ENCODE data around the gene FARP1. TPM values are rescaled to one million over a fixed set of nuclear protein-coding genes. Genes with fewer than 3 reads are reported as not detected.

The FARP1 gene
- total RNA-seq, 1 experiment from 2014 or later: 2.6 TPM

DNA sequence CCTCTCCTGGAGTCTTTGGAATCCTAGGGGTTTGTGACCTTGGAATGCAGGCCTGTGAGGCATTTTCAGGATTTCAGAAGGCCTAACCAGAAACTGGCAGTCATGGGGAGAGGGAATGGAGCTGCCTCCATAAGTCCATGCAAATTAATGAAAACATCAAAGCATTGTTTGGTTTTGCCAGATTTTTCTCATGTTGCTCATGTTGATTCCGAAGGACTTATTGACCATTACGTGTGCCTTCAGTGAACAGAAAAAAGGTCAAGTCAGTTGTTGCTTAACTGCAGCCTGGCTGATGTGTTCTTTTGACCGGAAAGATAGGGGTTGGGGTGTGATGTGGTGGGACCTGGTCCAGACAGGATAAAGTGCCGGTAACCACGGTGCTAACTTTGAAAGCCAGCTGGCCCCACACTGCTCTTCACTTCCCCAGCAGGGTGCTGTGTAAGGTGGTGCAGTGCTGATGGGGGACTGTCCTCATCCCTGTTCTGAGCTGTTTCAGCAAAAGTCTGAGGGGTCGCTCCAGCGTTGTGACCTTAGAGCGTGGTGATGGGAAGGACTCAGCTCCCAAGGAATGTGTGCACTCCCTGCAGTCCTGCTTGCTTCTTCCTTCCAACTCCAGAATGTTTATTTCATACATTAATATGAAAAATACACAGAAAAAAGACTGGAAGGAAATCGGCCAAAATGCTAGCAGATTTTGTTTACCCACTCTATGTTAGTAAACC, 30.7 kb downstream of the FARP1 start:
- no peak for DNase-seq (ENCODE audit: extremely low read depth, low read depth)

DNA sequence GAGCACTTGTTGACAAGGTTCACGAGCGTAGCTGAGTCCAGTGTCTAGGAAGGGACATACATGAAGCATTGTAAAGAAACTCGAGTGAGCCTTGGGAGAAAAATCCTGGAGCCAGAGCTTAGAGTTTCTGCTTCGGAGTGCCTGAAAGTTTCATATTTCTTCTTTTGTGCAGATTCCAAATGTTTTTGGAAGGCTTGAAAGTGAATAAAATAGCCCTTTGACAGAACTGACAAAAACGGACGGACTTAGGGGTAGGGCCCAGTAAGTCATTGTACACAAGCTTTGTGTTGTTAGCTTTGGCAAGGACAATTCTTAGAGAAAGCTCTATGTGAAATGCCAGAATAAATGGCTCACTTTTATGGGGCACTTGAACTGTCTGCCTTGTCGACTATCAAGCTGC, 31.4 kb downstream of the FARP1 start:
- DNase-seq (ENCODE audit: extremely low read depth, low read depth): no peak

DNA sequence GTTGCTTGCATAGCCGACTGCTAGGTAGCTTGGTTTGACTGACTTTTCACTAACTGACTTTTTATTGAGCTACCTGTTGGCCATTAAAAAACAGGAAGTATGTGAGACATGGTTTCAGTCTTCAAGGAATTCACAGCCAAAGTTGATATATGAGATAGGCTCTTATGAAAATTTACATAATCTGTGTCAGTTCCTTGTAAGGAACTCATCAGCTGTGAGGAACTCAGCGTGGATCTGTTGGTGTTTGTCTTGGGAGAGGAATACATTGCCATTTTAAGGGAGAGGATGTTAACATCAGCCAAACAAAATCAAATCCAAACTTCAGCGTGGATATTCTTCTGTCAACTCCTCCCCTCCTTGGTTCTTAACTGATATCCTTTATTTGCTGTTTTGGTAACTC, 32.1 kb downstream of the FARP1 start:
- DNase-seq (ENCODE audit: extremely low read depth, low read depth): no peak

DNA sequence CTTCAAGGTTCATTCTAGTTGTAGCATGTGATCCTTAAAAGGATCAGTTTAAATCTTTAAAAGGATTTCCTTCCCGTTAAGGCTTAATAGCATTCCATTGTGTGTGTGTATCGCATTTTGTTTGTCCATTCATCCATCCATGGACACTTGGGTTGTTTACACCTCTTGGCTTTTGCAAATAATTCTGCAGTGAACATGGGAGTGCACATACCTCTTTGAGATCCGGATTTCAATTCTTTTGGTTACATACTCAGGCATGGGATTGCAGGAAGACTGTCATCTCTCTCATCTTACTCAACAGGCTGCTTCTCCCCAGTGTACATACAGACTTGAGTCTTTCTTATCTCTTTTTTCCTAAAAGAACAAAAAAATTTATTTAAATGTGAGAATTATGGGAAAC, 32.9 kb downstream of the FARP1 start:
- DNase-seq (ENCODE audit: extremely low read depth, low read depth): no peak

DNA sequence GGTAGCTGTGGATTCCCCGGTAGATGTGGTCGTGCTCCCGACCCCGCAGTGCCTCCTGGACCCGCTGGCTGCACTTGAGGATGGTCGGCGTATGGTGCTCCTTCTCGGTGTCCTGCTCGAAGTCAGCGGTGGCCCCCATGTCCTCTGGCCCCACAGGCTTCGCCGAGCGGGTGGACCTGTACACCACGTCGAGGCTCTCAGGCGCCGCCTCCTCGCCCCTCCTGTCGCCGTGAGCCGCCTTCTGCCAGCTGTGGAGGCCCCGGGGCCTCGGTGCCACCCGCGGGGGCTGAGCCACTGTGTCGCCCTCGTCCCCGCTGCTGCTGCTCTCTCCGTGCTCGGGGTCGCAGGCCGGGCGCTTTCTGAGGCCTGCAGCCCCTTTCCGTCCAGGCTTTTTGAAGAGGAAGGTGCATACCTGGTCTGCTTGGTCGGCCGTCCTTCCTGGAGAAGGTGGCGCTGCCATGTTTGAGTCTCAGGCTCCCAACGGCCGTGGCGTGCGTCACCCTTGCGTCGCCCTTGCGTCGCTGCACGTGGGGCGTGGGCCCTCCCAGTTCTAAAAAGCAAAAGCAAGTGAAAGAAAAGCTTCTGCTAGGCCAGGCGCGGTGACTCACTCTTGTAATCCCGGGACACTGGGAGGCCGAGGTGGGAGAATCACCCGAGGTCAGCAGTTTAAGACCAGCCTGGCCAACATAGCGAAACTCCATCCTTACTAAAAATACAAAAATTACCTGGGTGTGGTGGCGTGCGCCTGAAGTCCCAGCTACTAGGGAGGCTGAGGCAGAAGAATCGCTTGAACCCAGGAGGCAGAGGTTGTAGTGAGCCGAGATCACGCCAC, 34.1 kb downstream of the FARP1 start, which contains the start of gene RNF113B:
TSS of gene RNF113B (minus strand) at position 493 of the 832 bp plus-strand sequence. CDS start at position 460, 33 bp downstream.
- DNase-seq (ENCODE audit: extremely low read depth, low read depth): no peak

DNA sequence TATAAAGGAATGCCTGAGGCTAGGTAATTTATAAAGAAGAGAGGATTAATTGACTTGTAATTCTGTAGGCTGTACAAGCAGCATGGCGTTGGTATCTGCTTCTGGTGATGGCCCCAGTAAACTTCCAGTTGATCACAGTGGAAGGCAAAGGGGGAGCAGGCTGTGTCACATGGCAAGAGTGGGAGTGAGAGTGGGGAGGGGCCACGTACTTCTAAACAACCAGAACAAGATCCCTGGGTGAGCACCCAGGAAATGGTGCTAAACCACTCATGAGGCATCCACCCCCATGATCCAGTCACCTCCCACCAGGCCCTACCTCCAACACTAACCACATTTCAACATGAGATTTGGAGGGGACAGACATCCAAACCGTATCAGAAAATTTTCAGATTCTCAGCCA, 37.2 kb downstream of the FARP1 start:
- no peak for DNase-seq (ENCODE audit: extremely low read depth, low read depth)

DNA sequence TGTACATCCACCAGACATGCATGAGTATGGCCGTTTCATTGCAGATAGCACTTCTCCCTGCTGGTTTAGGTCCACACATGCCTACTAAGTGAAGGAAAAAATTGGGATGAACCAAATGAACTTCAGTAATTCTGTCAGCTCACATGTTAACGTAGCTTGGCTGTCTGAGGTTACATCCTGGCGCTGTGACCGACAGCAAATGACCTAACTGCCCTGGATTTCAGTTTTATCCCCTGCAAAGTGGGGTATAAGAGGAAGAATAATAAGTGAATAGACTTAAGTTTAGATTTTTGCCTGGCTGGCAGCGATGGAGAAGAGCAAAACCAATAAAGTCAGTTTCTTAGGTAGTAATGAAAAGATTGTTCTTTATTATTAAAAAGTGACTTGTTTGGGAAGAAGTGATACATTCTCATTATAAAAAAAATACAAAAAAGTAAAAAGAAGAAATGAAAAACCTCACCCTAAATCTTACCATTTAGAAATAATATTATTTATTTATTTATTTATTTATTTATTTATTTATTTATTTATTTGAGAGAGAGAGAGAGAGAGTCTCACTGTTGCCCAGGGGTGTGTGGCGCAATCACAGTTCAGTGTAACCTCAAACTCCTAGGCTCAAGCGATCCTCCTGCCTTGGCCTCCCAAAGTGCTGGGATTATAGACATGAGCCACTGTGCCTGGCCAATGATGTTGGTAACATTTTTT, 38.4 kb downstream of the FARP1 start:
- no peak for DNase-seq (ENCODE audit: extremely low read depth, low read depth)

DNA sequence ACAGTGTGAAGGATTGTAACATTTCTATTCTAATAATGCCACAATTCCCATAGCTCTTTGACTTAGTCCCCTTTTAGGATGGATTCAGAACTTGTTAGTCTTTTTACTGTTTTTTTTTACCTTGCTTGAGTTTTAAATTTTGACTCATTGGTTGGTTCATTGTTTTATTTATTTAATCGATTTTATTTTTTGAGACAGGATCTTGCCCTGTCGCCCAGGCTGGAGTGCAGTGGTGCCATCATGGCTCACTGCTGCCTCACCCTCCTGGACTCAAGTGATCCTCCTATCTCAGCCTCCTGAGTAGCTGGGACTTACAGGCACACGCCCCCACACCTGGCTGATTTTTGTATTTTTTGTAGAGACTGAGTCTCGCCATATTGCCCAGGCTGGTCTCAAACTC, 39.3 kb downstream of the FARP1 start:
- no peak for DNase-seq (ENCODE audit: extremely low read depth, low read depth)

DNA sequence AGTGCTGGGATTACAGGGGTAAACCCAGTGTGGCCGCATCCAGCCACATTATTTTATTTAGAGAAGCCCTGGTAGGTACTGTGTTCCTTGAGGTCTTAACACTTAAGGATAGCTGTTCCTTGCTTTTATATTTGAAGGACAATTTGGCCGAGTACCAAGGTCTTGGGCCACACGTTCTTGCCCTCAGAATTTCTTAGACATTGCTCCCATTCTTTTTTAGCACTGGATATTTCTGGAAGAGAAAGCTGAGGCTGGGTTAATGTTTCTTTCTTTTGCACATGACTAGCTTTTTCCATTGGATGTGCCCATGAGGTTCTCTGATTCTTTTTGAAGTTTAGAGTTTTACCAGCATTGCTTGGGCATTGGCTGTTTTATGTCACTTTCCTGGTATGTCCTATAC, 39.7 kb downstream of the FARP1 start:
- no peak for DNase-seq (ENCODE audit: extremely low read depth, low read depth)

DNA sequence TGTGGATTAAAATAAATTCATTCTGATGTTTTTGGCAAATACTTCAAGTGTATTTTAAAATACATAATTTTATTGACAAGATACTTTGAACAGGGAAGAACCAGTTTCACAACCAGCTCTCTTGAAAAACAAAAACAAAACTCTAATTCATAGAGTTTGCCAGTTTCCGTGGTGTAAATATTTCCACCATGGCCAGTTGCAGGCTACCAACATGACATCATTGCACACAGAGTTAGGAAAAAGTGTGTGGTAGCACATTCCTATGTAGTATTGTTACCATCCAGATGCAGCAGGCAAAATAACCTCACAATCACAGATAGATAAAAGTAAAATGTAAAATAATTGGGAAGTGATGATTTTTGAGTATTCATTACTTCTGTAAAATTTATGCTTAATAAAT, 41.9 kb downstream of the FARP1 start:
- DNase-seq (ENCODE audit: extremely low read depth, low read depth): no peak

DNA sequence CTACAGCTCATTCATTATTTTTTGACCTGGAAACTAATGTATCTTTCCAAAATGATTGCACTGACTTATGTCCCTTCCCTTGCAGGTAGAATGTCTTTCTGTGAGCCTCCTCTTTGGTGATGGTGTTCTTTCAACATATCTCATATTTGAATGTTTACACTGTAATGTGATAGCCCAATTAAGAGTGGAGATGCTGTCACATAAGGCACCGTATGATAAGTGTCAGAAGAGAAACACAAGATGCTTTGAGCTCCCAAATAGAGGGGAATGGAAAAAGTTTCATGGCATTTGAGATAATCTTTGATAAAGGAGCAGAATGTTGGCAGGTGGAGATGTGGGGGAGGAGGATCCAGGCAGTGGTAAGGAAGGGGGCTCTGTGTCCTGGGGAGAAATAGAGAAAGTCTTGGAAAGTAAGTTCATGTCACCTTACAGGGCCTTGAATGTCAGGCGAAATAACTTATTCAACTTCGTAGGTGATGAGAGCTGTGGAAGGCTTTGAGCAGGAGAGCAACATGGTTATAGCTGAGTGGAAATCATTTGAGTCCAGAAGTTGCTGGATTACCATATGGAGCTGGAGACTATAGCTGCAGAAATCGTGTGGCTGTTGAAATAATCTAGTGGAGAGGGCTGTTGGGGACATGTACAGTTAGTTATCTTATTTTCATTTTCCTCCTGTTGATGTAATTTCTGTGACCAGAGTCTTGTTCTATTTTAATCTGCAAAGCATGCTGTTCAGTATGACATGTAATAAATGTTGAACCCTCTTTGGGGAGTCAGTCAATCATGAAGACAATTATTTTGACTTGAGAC, 44.5 kb downstream of the FARP1 start:
- no peak for DNase-seq (ENCODE audit: extremely low read depth, low read depth)

DNA sequence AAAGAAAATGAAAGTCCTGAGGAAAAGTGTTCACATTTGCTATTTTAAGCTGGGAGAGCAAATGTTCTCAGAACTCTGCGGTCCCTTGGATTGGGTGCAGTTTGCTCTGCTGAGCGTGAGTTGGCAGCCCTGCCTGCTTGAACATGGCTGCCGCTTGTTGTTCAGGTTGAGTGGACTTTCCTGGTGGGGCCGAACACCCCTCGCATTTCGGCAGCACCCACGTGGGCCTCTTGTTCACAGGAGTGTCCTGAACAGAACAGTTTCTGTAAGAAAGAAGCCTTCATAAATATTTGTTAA, 45.0 kb downstream of the FARP1 start:
- DNase-seq (ENCODE audit: extremely low read depth, low read depth): no peak

DNA sequence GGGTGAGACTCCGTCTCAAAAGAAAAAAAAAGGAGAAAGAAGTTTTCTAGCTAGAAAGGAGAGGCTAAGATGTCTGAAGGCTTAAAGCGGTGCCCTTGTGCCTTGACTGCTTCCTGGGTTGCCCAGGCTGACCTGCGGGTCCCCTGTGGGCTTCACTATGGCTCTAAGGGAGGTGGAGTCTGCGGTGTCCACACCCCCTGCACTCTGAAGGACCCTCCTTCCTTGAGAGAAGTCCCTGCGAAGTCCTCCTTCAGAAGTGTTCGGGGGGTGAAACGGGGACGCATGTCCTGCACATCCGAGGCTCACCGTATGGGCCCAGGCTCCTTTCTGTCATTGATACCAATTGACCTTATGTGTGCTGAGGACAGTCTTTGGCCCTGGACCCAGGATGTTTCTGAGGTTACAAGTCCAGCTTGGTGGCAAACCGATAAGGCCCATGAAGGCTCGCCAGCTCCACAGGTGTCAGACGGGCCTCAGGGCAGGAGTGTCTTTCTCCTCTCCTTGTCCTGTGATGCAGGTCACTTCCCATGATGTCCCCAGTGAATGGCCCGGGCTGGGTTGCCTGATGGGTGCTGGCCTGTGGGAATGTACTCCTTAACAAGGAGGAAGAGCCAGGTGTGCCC, 45.8 kb downstream of the FARP1 start:
- no peak for DNase-seq (ENCODE audit: extremely low read depth, low read depth)

DNA sequence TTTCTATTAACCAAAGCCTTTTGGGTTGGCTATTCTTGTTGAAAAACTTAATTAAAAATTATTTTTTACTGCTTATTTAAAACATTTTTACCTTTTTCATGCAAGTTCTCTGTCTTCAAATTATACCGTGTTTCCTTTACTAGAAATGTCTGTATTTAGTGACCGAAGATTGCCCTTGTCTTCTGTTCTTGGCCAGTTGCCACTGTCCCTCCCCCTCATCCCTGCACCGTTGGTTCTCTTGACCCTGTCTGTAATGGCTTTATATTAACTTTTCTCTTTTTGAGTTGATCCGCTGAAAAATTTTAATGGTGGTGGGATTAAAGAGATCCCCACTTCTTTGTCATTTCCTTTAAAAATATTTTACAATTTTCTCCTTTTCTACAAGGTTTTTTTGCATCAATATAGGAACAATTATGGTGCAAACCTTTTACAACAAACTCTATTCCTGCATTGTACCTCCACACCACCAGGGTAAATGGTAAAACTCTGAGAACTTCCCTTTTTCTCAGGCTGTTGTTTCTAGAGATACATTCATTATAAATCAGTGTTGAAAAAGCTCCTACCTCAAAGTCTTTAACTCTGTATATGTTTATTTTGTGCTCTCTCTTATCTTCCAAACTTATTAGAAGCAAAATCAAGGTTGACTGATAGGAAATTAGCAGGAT, 47.1 kb downstream of the FARP1 start:
- DNase-seq (ENCODE audit: extremely low read depth, low read depth): no peak

DNA sequence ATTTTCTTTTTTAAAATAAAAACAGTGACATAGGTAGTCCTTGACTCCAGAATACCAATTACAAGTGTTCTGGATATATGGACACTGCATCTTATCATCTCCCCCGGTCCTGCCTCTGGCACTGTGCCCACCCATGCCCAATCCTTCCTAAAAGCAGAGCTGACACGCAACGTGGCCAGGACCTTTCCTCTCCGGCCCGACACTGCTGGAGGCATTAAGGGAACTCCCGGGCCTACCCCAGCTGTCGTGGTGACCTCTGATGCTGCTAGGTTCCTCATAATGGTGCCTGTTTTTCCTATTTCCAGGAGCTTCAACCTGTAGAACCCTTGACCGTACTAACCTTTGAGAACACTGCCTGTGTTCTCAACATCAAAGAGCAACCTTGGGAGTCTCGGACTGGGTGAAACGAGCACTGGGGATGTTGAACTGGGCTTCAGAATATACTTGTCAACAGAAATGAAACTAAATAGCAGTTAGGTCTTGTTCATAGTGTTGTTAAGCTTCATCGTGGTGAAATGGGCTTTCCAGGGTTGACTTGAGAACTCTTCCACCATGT, 48.1 kb downstream of the FARP1 start:
- DNase-seq (ENCODE audit: extremely low read depth, low read depth): no peak

DNA sequence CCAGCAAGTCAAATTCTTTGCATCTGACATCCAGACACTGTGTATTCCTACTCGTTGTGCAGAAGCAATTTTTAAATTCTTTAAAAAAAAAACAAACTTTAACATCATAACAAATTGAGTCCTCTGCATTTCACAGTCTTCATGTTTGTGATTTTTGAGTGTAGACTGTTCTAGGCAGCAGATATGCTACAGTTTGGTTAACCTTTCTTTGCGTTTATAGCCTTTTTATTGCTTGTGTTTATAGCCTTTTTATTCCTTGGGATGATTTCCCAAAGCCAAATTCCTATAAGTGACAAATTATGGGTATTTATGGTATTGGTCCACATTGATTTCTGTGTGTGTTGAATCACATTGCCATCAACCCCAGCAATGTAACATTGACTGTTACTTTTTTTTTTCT, 49.1 kb downstream of the FARP1 start:
- DNase-seq (ENCODE audit: extremely low read depth, low read depth): no peak

DNA sequence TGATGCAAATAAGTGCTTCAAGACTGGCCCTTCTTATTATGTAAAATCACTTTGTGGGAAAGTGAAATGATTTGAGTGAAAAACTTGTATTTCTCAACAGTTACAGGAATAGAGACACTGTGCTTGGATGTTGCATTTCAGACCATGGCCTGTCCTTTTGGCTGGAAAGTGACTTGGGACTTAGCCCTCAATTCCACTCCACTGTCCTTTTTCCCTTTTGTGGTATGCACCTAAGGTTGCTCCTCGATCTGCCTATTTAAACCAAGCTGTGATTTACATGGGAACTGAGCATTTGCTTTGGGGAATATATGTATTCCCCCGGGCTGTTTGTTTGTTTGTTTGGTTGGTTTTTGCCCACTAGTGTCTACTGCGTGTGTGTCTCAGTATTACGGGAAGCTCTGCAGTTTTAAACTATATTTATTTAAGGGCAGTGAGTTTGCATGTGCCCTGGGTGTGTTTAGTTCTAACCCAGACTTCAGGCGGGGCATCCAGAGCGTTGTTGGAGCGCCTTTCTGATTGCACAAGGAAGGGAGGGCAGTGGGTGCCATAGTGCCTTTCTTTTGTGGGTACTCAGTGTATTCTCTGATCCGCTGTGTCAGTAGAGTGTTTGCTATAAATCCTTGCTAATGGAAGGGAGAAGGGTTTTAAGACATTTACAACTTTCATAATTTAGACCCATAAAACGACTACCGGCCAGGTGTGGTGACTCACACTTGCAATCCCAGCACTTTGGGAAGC, 52.3 kb downstream of the FARP1 start:
- DNase-seq (ENCODE audit: extremely low read depth, low read depth): no peak

DNA sequence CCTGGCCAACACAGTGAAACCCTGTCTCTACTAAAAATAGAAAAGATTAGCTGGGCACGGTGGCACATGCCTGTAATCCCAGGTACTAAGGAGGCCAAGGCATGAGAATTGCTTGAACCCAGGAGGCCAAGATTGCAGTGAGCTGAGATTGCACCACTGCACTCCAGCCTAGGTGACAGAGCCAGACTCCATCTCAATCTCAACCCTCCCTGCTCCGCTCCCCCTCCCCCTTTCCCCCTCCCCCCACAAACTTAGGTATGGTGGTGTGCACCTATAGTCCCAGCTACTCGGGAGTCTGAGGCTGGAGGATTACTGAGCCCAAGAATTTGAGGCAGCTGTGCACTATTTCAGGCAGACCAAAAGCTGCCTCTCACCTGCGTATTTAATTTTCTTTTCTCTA, 55.8 kb downstream of the FARP1 start:
- no peak for DNase-seq (ENCODE audit: extremely low read depth, low read depth)

DNA sequence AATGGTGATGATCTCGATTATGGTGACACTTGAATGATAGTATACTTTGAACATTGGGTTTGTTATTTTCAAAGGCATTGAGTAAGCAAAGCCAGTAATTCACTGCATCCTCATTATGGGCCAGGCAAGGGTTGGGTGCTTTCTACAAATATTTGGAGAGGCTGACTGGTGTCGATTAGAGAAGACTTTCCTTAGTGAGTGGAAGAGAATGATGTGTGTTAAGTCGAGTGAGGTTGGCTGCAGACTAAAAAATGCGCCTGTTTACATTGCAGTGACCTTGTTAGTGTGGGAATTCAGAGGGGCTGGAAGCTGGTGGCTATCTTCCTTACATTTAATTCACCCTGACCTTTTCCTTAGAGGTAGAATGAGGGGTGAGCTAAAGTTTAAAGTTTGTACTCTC, 56.6 kb downstream of the FARP1 start:
- no peak for DNase-seq (ENCODE audit: extremely low read depth, low read depth)
